ENCODE data around the gene GPX7.

Gene GPX7

DNA sequence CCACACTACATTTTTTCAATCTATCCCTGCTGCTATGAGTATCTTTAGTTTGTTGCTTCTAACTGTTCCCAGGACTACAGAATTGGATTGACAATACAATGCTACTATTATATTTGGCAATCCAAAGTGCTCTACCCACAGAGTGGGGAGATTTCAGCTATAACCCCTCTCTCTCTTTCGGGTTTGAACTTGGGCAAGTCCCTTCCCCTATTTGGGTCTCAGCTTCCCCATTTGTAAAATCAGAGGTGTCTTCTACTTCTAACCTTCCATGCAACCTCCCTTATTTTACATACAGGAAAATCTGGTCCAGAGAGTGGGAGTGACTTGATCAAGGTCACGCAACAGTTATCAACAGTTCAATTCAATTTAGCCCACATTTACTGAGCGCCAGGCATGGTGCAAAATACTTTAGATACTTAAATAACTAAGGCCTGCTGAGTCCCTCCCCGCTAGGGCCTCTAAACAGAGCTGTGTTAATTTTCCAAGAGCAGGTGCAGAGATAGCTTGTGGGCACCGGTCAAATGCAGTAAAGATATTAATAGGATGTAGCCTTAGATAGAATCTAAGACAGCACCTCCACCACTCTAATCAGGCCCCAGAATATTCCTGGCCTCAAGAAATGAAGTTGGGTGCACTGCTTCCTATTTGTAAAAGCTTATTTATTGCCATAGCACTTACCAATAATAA lies 9.4 kb upstream of the GPX7 start:
- Histone ChIP-seq H4K91ac (ENCODE audit: low read depth, low read length) (no peak overlapping the region), H3K4ac (ENCODE audit: low read depth, low read length) (no peak overlapping the region)

DNA sequence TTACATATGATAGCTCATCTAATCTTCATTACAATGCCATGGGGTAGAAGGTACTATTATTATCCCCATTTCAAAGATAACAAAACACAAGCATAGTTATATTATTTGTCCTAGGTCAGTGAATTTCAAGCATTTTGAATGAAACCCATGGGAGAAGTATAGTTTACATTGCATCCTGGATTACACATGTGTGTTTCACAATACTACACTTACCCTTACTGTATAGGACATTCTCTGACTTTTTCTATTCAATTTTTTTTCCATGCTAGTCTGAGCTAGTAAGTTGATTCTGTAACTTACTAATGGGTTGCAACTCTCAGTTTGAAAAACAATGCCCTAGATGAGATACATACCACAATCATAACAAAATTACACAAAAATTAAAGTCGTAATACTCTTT lies 8.7 kb upstream of the GPX7 start:
- no peaks in the 10 kb centered on the region for H3K79me2 ChIP-seq (ENCODE audit: control insufficient read depth, insufficient read depth, low read length, poor library complexity)
- no peak overlapping the region for H3K27ac ChIP-seq (ENCODE audit: low read depth, low read length)
- H3K27me3 ChIP-seq (ENCODE audit: insufficient read depth, low read length), result no peaks in the 10 kb centered on the region
- no peak overlapping the region for H2BK12ac ChIP-seq (ENCODE audit: low read length)
- no peaks in the 10 kb centered on the region for H3K79me1 ChIP-seq (ENCODE audit: low read length)
- H3K18ac ChIP-seq (ENCODE audit: low read length), result no peak overlapping the region
- no peak overlapping the region for H2BK120ac ChIP-seq (ENCODE audit: insufficient read depth, low read length, poor library complexity)
- DNase-seq, result peak in 1 of 2 donors; percentile 26
- H2BK5ac ChIP-seq (ENCODE audit: low read depth, low read length, poor library complexity), result no peak overlapping the region
- H3K4me2 ChIP-seq (ENCODE audit: low read length), result no peak overlapping the region
- H3K4me1 ChIP-seq (ENCODE audit: control insufficient read depth in 1 of 2, insufficient read depth in 2 of 2, low read length in 2 of 2), result no peaks in the 10 kb centered on the region
- H2AK5ac ChIP-seq (ENCODE audit: low read length), result no peak overlapping the region
- H3K36me3 ChIP-seq (ENCODE audit: control insufficient read depth in 1 of 2, insufficient read depth in 2 of 2, low read length in 2 of 2), result no peaks in the 10 kb centered on the region
- no peaks in the 10 kb centered on the region for H3K9me3 ChIP-seq (ENCODE audit: insufficient read depth, low read depth, low read length)
- no peak overlapping the region for H3K9ac ChIP-seq (ENCODE audit: low read length)
- H3K14ac ChIP-seq (ENCODE audit: low read length), result no peak overlapping the region
- no peak overlapping the region for H4K91ac ChIP-seq (ENCODE audit: low read depth, low read length)
- H3K23ac ChIP-seq (ENCODE audit: low read length), result no peak overlapping the region
- no peak overlapping the region for H3K4ac ChIP-seq (ENCODE audit: low read depth, low read length)
- WGBS (ENCODE audit: extremely low coverage, insufficient coverage, insufficient read length), result no CpG with 5 or more reads among the region's 1 CpG
- H2AFZ ChIP-seq (ENCODE audit: insufficient read depth, low read length, poor library complexity), result no peak overlapping the region
- no peak overlapping the region for H3K4me3 ChIP-seq (ENCODE audit: low read depth, low read length)
- H4K8ac ChIP-seq (ENCODE audit: low read depth, low read length), result no peak overlapping the region
- no peak overlapping the region for H4K12ac ChIP-seq (ENCODE audit: low read depth, low read length)

More for the DNA sequence above, 9.4 kb upstream of the GPX7 start:
- no peaks in the 10 kb centered on the region for H3K79me2 ChIP-seq (ENCODE audit: control insufficient read depth, insufficient read depth, low read length, poor library complexity)
- DNase-seq, result no peak
- no peaks in the 10 kb centered on the region for H3K27me3 ChIP-seq (ENCODE audit: insufficient read depth, low read length)
- no peak overlapping the region for H2BK12ac ChIP-seq (ENCODE audit: low read length)
- H3K4me1 ChIP-seq (ENCODE audit: control insufficient read depth in 1 of 2, insufficient read depth in 2 of 2, low read length in 2 of 2), result no peaks in the 10 kb centered on the region
- H3K4me2 ChIP-seq (ENCODE audit: low read length), result no peak overlapping the region
- no peak overlapping the region for H2BK5ac ChIP-seq (ENCODE audit: low read depth, low read length, poor library complexity)
- no peak overlapping the region for H2BK120ac ChIP-seq (ENCODE audit: insufficient read depth, low read length, poor library complexity)
- no peak overlapping the region for H3K4me3 ChIP-seq (ENCODE audit: low read depth, low read length)
- no peak overlapping the region for H4K12ac ChIP-seq (ENCODE audit: low read depth, low read length)
- no peaks in the 10 kb centered on the region for H3K79me1 ChIP-seq (ENCODE audit: low read length)
- no peak overlapping the region for H2AFZ ChIP-seq (ENCODE audit: insufficient read depth, low read length, poor library complexity)
- no peak overlapping the region for H3K14ac ChIP-seq (ENCODE audit: low read length)
- WGBS (ENCODE audit: extremely low coverage, insufficient coverage, insufficient read length), result no CpG with 5 or more reads among the region's 5 CpGs
- no peak overlapping the region for H3K9ac ChIP-seq (ENCODE audit: low read length)
- no peak overlapping the region for H3K23ac ChIP-seq (ENCODE audit: low read length)
- no peak overlapping the region for H3K27ac ChIP-seq (ENCODE audit: low read depth, low read length)
- no peak overlapping the region for H4K8ac ChIP-seq (ENCODE audit: low read depth, low read length)
- no peak overlapping the region for H2AK5ac ChIP-seq (ENCODE audit: low read length)
- H3K36me3 ChIP-seq (ENCODE audit: control insufficient read depth in 1 of 2, insufficient read depth in 2 of 2, low read length in 2 of 2), result no peaks in the 10 kb centered on the region
- no peaks in the 10 kb centered on the region for H3K9me3 ChIP-seq (ENCODE audit: insufficient read depth, low read depth, low read length)
- H3K18ac ChIP-seq (ENCODE audit: low read length), result no peak overlapping the region

DNA sequence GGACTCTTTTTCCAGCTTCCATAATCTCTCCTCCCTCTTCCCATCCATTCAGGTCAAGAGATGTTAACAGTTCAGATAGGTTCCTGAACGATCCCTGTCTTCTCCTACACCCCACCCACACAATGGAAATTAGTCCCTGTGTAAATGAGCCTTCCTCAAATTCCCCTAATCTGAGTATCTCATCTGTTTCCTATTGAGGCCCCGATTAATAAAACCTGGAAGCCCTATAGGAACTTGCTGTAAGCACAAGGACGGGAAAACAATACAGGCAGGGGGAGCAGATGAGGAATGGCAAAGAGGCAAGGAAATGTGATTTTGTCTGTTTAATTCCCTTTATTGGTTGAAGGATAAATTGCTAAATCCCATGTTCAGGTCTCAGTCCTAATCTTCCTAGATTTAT lies 7.1 kb upstream of the GPX7 start:
- H3K18ac ChIP-seq (ENCODE audit: low read length), result no peak overlapping the region
- no peak overlapping the region for H3K9ac ChIP-seq (ENCODE audit: low read length)
- H3K36me3 ChIP-seq (ENCODE audit: control insufficient read depth in 1 of 2, insufficient read depth in 2 of 2, low read length in 2 of 2), result no peaks in the 10 kb centered on the region

DNA sequence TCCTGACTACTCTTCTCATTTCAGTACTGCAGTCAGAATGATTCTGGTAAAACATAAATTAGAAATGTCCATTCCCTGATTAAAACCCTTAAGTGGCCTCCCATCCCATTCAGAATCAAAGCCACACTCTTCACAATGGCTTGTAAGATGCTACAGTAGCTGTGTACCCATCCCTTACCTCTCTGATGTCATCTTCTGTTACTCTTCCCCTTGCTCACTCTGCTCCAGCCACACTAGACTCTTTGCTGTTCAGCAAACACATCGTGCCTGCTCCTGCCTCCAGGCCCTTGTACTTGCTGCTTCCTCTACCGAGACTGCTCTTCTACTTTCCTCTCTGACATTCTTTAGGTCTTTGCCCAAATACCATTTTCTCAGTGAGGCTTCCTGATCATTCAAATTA lies 4.3 kb upstream of the GPX7 start:
- Histone ChIP-seq H2BK5ac (ENCODE audit: low read depth, low read length, poor library complexity) (no peak overlapping the region), H3K4ac (ENCODE audit: low read depth, low read length) (no peak overlapping the region), H3K79me1 (ENCODE audit: low read length) (peaks cover 4% of the 10 kb centered on the region), H4K91ac (ENCODE audit: low read depth, low read length) (no peak overlapping the region), H4K12ac (ENCODE audit: low read depth, low read length) (no peak overlapping the region), H2BK120ac (ENCODE audit: insufficient read depth, low read length, poor library complexity) (no peak overlapping the region), H2BK12ac (ENCODE audit: low read length) (no peak overlapping the region), H3K4me1 (ENCODE audit: control insufficient read depth in 1 of 2, insufficient read depth in 2 of 2, low read length in 2 of 2) (peaks cover 9 to 11% of the 10 kb centered on the region in 2 experiments), H3K14ac (ENCODE audit: low read length) (no peak overlapping the region), H3K18ac (ENCODE audit: low read length) (no peak overlapping the region), H3K9me3 (ENCODE audit: insufficient read depth, low read depth, low read length) (no peaks in the 10 kb centered on the region), H3K36me3 (ENCODE audit: control insufficient read depth in 1 of 2, insufficient read depth in 2 of 2, low read length in 2 of 2) (no peaks in the 10 kb centered on the region), H4K8ac (ENCODE audit: low read depth, low read length) (no peak overlapping the region), H3K9ac (ENCODE audit: low read length) (no peak overlapping the region), H3K23ac (ENCODE audit: low read length) (no peak overlapping the region), H3K27ac (ENCODE audit: low read depth, low read length) (no peak overlapping the region), H2AK5ac (ENCODE audit: low read length) (no peak overlapping the region), H3K4me3 (ENCODE audit: low read depth, low read length) (no peak overlapping the region), H3K79me2 (ENCODE audit: control insufficient read depth, insufficient read depth, low read length, poor library complexity) (no peaks in the 10 kb centered on the region), H2AFZ (ENCODE audit: insufficient read depth, low read length, poor library complexity) (no peak overlapping the region), H3K27me3 (ENCODE audit: insufficient read depth, low read length) (peaks cover 2% of the 10 kb centered on the region), H3K4me2 (ENCODE audit: low read length) (no peak overlapping the region)
- no peak for DNase-seq
- no CpG with 5 or more reads among the region's 2 CpGs for WGBS (ENCODE audit: extremely low coverage, insufficient coverage, insufficient read length)

More for the DNA sequence above, 7.1 kb upstream of the GPX7 start:
- H3K27ac ChIP-seq (ENCODE audit: low read depth, low read length), result no peak overlapping the region
- H3K9me3 ChIP-seq (ENCODE audit: insufficient read depth, low read depth, low read length), result no peaks in the 10 kb centered on the region
- H3K14ac ChIP-seq (ENCODE audit: low read length), result no peak overlapping the region
- no peak overlapping the region for H2AK5ac ChIP-seq (ENCODE audit: low read length)
- H3K4ac ChIP-seq (ENCODE audit: low read depth, low read length), result no peak overlapping the region
- no peak overlapping the region for H3K4me3 ChIP-seq (ENCODE audit: low read depth, low read length)
- no peak for DNase-seq
- H3K23ac ChIP-seq (ENCODE audit: low read length), result no peak overlapping the region
- no peak overlapping the region for H2AFZ ChIP-seq (ENCODE audit: insufficient read depth, low read length, poor library complexity)
- H2BK5ac ChIP-seq (ENCODE audit: low read depth, low read length, poor library complexity), result no peak overlapping the region
- no peak overlapping the region for H2BK12ac ChIP-seq (ENCODE audit: low read length)
- peaks cover 2% of the 10 kb centered on the region for H3K27me3 ChIP-seq (ENCODE audit: insufficient read depth, low read length)
- H4K91ac ChIP-seq (ENCODE audit: low read depth, low read length), result no peak overlapping the region
- H3K4me1 ChIP-seq (ENCODE audit: control insufficient read depth in 1 of 2, insufficient read depth in 2 of 2, low read length in 2 of 2), result no peaks in the 10 kb centered on the region
- H4K12ac ChIP-seq (ENCODE audit: low read depth, low read length), result no peak overlapping the region
- no peaks in the 10 kb centered on the region for H3K79me1 ChIP-seq (ENCODE audit: low read length)
- no CpG with 5 or more reads among the region's 3 CpGs for whole genome bisulfite sequencing (ENCODE audit: extremely low coverage, insufficient coverage, insufficient read length)
- no peak overlapping the region for H2BK120ac ChIP-seq (ENCODE audit: insufficient read depth, low read length, poor library complexity)
- no peaks in the 10 kb centered on the region for H3K79me2 ChIP-seq (ENCODE audit: control insufficient read depth, insufficient read depth, low read length, poor library complexity)
- H3K4me2 ChIP-seq (ENCODE audit: low read length), result no peak overlapping the region
- H4K8ac ChIP-seq (ENCODE audit: low read depth, low read length), result no peak overlapping the region

Data from trophoblast cell (in vitro differentiated cells and primary cell).